HUES48 (cell line): ENCODE results near the gene DOCK2.
"Not testable (repeated sequence)": the region's sequence is repeated elsewhere in the genome, so short reads cannot be mapped to it uniquely, and the experiment has no call there.

Source experiments
- H3K27ac ChIP-seq: one replicate; pipeline ENCODE4 v1.7.0; 2013; ENCODE audit warnings: low read depth, low read length, inconsistent platforms
- H3K27me3 ChIP-seq: 2 replicates; pipeline ENCODE4 v1.6.1; 2013; ENCODE audit warnings: mild to moderate bottlenecking, low read length; ENCODE audit not compliant: control insufficient read depth, insufficient read depth
- H3K36me3 ChIP-seq: 2 replicates; pipeline ENCODE4 v1.6.1; 2013; ENCODE audit warnings: low read length; ENCODE audit not compliant: control insufficient read depth, insufficient read depth
- H3K4me1 ChIP-seq: 2 replicates; pipeline ENCODE4 v1.6.1; 2013; ENCODE audit warnings: mild to moderate bottlenecking, low read length; ENCODE audit not compliant: control insufficient read depth, insufficient read depth
- H3K4me3 ChIP-seq: 2 replicates; pipeline ENCODE4 v1.5.1; 2013; ENCODE audit warnings: mild to moderate bottlenecking, low read depth, low read length
- H3K9ac ChIP-seq: 2 replicates; pipeline ENCODE4 v1.6.1; 2013; ENCODE audit warnings: mild to moderate bottlenecking, low read depth, low read length, moderate library complexity
- H3K9me3 ChIP-seq: 2 replicates; pipeline ENCODE4 v1.6.1; 2013; ENCODE audit warnings: low read length; ENCODE audit not compliant: control insufficient read depth, insufficient read depth

Gene DOCK2

GRCh38 chr5:170076739-170077138, 439.7 kb downstream of the DOCK2 start:
- Histone ChIP-seq H3K4me3 (no peak overlapping the region), H3K4me1 (no peaks in the 10 kb centered on the region), H3K36me3 (no peaks in the 10 kb centered on the region), H3K9ac (no peak overlapping the region), H3K9me3 (no peaks in the 10 kb centered on the region), H3K27ac (no peak overlapping the region), H3K27me3 (no peaks in the 10 kb centered on the region)

- Histone ChIP-seq H3K4me1 (no peaks in the 10 kb centered on the region), H3K9me3 (no peaks in the 10 kb centered on the region), H3K27me3 (no peaks in the 10 kb centered on the region), H3K9ac (no peak overlapping the region), H3K36me3 (no peaks in the 10 kb centered on the region), H3K4me3 (no peak overlapping the region), H3K27ac (no peak overlapping the region)
Measured at GRCh38 chr5:170077526-170077925, 440.5 kb downstream of the DOCK2 start.

- no peak overlapping the region for H3K4me3 ChIP-seq
- H3K4me1 ChIP-seq: no peaks in the 10 kb centered on the region
- no peaks in the 10 kb centered on the region for H3K9me3 ChIP-seq
- H3K9ac ChIP-seq: no peak overlapping the region
- H3K27me3 ChIP-seq: no peaks in the 10 kb centered on the region
- H3K27ac ChIP-seq: no peak overlapping the region
- no peaks in the 10 kb centered on the region for H3K36me3 ChIP-seq
Measured at GRCh38 chr5:170078458-170078857, 441.4 kb downstream of the DOCK2 start.

GRCh38 chr5:170078931-170079330, 441.9 kb downstream of the DOCK2 start:
- no peak overlapping the region for H3K4me3 ChIP-seq
- no peaks in the 10 kb centered on the region for H3K4me1 ChIP-seq
- no peaks in the 10 kb centered on the region for H3K36me3 ChIP-seq
- H3K9ac ChIP-seq: no peak overlapping the region
- H3K9me3 ChIP-seq: no peaks in the 10 kb centered on the region
- H3K27me3 ChIP-seq: no peaks in the 10 kb centered on the region
- no peak overlapping the region for H3K27ac ChIP-seq

- Histone ChIP-seq H3K27me3 (no peaks in the 10 kb centered on the region), H3K36me3 (no peaks in the 10 kb centered on the region)
Measured at GRCh38 chr5:170080217-170080616, 443.1 kb downstream of the DOCK2 start.

DNA sequence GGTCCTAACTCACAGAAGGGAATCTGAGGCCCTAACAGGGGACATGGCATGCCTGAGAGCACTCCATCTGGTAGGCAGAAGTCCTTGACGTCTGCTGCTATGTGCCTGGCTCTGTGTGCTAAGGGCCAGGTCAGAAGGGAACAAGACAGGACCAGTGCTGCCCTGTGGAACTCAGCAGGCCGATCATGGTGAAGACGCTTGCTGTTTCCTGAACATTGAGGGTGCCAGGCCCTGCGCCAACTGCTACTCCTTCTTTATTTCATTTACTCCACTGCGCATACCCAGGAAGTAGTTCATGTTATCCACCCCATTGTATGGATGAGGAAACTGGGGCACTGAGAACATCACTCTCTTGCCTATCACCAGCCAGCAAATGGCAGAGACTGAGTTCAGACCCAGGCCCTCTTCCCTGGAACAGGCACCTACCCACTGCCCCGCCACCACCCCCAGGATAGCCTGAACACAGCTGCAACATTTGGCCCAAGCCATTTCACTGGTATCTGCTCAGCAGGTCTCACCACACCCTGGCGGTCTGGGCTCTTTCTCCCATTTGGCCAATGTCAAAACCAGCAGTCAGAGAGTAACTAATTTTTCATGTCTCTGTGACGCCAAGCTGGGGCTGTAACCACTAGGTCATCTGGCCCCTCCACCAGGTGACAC, 443.8 kb downstream of the DOCK2 start:
- no peaks in the 10 kb centered on the region for H3K4me1 ChIP-seq
- H3K4me3 ChIP-seq: no peak overlapping the region
- no peaks in the 10 kb centered on the region for H3K9me3 ChIP-seq
- H3K27ac ChIP-seq: no peak overlapping the region
- H3K36me3 ChIP-seq: no peaks in the 10 kb centered on the region
- no peaks in the 10 kb centered on the region for H3K27me3 ChIP-seq
- H3K9ac ChIP-seq: no peak overlapping the region

More at GRCh38 chr5:170080217-170080616, 443.1 kb downstream of the DOCK2 start:
- H3K9ac ChIP-seq: no peak overlapping the region
- no peaks in the 10 kb centered on the region for H3K9me3 ChIP-seq
- no peak overlapping the region for H3K27ac ChIP-seq
- no peaks in the 10 kb centered on the region for H3K4me1 ChIP-seq
- no peak overlapping the region for H3K4me3 ChIP-seq

- Histone ChIP-seq H3K4me3 (no peak overlapping the region), H3K9me3 (no peaks in the 10 kb centered on the region), H3K4me1 (no peaks in the 10 kb centered on the region), H3K27ac (no peak overlapping the region), H3K27me3 (no peaks in the 10 kb centered on the region), H3K9ac (no peak overlapping the region), H3K36me3 (no peaks in the 10 kb centered on the region)
Measured at GRCh38 chr5:170081616-170082015, 444.5 kb downstream of the DOCK2 start.

DNA sequence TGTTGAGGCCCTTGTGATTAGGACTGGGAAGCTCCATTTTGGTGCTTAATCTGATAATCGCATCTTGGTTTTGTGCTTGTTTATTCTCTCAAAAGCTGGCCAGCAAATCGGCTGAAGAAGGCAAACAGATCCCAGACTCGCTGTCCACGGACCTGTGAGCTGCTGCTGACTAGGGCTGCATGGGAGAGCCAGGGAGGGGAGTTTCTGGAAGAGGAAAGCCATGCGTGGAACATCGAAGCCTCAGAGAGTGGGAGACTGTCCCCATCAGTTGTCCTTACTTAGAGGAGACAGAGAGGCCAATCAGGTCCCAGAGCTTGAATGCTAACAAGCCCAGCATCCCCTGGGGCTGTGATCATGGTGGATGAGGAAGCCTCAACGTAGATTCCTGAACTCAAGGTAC, 445.6 kb downstream of the DOCK2 start:
- Histone ChIP-seq H3K9ac (no peak overlapping the region), H3K9me3 (no peaks in the 10 kb centered on the region), H3K27ac (no peak overlapping the region), H3K4me3 (no peak overlapping the region), H3K4me1 (no peaks in the 10 kb centered on the region), H3K27me3 (no peaks in the 10 kb centered on the region), H3K36me3 (no peaks in the 10 kb centered on the region)

DNA sequence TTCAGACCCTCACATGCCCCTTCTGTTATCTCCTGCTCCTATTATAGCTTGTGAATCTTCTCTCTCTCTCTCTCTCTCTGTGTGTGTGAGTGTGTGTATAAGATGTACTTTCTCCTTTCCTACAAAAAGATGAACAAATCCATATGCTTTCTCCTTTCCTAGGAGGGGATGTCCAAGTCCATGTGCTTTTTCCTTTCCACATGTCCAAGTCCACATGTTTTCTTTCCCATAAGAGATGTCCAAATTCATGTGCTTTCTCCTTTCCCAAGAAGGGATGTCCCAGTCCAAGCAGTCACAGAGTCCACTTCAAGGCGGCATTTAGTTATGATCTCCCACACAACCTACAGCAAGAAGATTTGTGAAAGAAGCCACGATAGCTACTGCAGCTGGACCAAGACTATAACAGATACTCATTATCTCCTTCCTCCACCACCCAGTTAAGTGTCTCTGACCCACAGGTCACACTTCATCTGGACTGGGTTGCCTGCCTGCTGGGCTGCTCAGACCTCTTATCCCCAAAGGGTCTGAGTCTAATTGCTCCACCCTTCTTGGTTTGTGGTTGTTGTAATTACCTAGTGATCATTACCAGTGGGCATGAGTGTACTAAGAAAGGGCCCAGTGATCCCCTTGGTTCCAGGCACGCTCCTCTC, 450.2 kb downstream of the DOCK2 start:
- Histone ChIP-seq H3K27me3 (no peaks in the 10 kb centered on the region), H3K4me1 (no peaks in the 10 kb centered on the region), H3K27ac (no peak overlapping the region), H3K9me3 (no peaks in the 10 kb centered on the region), H3K4me3 (no peak overlapping the region), H3K36me3 (no peaks in the 10 kb centered on the region), H3K9ac (no peak overlapping the region)

- Histone ChIP-seq H3K4me3 (no peak overlapping the region), H3K9ac (no peak overlapping the region), H3K9me3 (no peaks in the 10 kb centered on the region), H3K36me3 (no peaks in the 10 kb centered on the region), H3K27me3 (no peaks in the 10 kb centered on the region), H3K27ac (no peak overlapping the region), H3K4me1 (no peaks in the 10 kb centered on the region)
Measured at GRCh38 chr5:170092455-170093101, 455.5 kb downstream of the DOCK2 start.

DNA sequence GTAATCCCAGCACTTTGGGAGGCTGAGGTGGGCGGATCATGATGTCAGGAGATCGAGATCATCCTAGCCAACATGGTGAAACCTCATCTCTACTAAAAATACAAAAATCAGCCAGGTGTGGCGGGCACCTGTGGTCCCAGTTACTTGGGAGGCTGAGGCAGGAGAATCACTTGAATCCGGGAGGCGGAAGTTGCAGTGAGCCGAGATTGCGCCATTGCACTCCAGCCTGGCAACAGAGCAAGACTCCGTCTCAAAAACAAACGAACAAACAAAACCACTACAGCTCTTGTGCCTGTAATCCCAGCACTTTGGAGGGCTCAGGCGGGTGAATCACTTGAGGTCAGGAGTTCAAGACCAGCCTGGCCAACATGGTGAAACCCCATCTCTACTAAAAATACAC, 457.3 kb downstream of the DOCK2 start:
- H3K9ac ChIP-seq, H3K9me3 ChIP-seq, H3K27me3 ChIP-seq, H3K27ac ChIP-seq, H3K4me1 ChIP-seq, H3K36me3 ChIP-seq, H3K4me3 ChIP-seq: not testable (repeated sequence)
